HS-27A (cell line): ENCODE measurements around the gene CGB2.
"Not testable (repeated sequence)": the region's sequence is repeated elsewhere in the genome, so short reads cannot be mapped to it uniquely, and the experiment has no call there.

Source experiments
- DNase-seq: peaks from one replicate; pipeline ENCODE4 v3.0.0-alpha.2; 2012; ENCODE audit warnings: low read depth, missing footprints

Gene CGB2

DNA sequence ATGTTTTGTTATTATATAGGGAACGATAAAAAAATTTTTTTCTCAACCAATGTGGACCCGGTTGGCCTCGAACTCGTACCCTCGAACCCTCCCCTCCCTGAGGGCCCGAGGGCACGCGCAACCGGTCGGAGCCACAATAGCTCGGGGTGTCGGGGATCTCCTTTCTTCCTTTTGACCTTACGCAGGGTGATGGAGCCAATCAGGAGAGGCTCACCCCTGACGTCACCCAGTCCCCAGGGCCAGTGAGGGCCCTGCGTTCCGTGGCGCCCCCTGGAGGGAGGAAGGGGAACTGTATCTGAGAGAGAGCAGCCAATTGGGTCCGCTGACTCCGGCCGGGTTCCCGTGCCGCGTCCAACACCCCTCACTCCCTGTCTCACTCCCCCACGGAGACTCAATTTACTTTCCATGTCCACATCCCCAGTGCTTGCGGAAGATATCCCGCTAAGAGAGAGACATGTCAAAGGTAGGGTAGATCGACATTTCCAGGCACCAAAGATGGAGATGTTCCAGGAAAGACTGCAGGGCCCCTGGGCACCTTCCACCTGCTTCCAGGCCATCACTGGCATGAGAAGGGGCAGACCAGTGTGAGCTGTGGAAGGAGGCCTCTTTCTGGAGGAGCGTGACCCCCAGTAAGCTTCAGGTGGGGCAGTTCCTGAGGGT is at the start of gene CGB2:
Gene CGB2 (plus strand): TSS at position 249 of the 660 bp plus-strand sequence. CDS start 206 bp downstream, at position 455.
- not testable (repeated sequence) for DNase-seq

DNA sequence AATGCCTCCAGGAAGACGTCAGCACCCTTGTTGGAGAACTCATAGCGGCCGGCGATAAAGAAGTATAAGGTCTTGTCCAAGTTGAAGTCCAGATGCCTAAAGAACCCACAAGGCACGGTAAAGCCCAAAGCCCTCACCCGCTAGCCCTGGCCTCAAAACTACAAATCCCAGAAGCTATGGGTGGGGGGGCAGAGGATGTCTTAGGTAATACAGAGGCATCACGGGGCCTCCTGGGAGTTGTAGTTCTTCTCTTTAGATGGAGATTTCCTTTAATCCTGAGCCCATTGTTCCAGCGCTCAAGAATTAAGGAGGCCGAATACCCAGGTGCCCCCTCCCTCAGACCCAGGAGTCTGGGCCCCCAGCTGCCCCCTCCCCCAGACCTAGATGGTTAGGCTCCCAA is 49.4 kb upstream of the CGB2 start:
- no peak for DNase-seq

- no peak for DNase-seq
These were observed 46.0 kb upstream of the CGB2 start for GRCh38 chr19:48985711-48986110.

- no peak for DNase-seq
These were observed 45.5 kb upstream of the CGB2 start for GRCh38 chr19:48986211-48986610.

DNA sequence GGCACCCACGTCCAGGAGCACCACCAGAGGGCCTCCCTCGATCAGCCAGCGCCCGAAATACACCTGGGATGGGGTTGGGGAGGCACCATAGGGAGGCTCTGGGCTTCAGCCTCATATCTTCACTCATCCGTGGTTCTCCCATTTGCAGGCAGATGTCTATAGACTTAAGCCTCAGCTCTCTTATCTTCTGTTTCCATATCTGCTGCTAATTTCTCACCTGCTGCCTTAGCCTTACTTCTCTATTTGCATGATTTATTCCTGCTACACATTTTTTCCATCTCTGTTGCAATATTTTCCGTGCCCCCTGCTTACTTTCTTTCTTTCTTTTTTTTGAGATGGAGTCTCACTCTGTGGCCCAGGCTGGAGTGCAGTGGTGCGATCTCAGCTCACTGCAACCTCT is 44.4 kb upstream of the CGB2 start:
- no peak for DNase-seq

DNA sequence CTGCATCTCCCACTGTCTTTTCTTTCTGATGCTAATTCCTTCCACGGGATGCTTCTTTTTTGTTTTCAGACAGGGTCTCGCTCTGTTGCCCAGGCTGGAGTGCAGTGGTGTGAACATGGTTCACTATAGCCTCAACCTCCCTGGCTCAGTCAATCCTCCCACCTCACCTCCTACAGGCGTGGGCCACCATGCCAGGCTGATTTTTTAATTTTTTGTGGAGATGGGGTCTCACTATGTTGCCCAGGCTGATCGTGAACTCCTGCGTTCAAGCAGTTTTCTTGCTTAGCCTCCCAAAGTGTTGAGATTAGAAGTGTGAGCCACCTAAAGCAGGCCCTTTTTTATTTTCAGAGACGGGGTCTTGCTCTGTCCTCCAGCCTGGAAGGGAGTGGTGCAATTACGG is 43.4 kb upstream of the CGB2 start:
- DNase-seq = no peak

DNA sequence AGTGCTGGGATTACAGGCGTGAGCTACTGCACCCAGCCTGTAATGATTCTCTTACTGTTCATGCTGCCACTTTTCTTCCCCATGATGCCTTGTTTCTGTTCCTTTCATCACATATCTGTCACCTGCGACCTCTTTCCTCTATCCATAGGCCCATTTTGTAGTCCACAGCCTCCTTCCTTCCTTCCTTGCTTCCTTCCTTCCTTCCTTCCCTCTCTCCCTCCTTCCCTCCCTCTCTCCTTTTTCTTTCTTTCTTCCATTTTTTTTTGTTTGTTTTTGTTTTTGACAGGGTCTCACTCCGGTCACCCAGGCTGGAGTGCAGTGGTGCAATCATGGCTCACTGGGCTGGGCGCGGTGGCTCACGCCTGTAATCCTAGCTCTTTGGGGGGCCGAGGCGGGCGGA is 42.8 kb upstream of the CGB2 start:
- no peak for DNase-seq

DNA sequence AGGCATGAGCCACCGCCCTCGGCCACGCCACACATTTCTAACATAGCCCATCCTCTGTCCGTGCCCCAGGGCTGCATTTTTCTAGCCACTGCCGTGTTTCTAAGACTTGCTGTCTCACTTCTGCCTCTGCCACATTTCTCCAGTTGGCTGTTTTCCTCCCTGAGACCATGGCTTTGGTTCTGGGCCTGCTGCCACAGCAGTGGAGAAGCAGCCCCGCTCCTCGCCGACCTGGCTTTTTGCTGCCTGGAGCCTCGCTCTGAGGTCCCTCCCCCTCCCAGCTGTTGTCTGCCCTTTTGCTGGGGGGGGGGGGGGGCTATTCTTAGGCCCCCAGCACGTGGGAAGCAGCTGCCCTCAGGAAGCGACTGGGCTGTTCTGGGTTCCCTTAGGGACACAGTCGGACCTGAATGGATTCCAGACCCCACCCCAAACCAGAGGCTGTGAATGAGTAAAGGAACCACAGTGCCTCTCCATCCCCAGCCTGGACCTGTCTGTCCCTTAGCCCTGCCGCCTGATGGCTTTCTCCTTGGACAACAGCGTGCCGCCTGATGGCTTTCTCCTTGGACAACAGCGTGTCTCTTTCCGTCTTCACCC is 41.9 kb upstream of the CGB2 start:
- no peak for DNase-seq

DNA sequence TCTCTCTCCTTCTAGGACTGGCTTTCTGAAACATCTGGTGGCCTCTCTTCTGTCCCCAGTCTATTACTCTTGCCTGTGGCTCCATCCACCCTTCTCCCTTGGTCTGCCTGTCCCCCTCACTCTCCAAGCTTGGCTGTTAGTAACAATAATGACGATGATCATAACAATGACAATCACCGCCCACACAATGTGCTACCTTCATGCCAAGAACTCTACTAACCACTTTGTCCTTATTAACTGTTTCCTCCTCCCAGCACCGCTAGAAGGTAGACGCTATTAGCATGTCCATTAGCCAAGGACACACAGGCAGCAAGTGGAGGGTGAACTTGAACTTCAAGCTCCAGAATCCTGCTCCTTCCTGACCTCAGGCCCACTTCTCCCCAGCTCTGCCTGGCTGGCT is 41.3 kb upstream of the CGB2 start:
- no peak for DNase-seq

GRCh38 chr19:48991011-48991609 is 40.6 kb upstream of the CGB2 start:
- DNase-seq = no peak

GRCh38 chr19:48991873-48992580 is 39.7 kb upstream of the CGB2 start:
- DNase-seq = no peak

- DNase-seq = no peak
These were observed 39.0 kb upstream of the CGB2 start for GRCh38 chr19:48992581-48993174.

DNA sequence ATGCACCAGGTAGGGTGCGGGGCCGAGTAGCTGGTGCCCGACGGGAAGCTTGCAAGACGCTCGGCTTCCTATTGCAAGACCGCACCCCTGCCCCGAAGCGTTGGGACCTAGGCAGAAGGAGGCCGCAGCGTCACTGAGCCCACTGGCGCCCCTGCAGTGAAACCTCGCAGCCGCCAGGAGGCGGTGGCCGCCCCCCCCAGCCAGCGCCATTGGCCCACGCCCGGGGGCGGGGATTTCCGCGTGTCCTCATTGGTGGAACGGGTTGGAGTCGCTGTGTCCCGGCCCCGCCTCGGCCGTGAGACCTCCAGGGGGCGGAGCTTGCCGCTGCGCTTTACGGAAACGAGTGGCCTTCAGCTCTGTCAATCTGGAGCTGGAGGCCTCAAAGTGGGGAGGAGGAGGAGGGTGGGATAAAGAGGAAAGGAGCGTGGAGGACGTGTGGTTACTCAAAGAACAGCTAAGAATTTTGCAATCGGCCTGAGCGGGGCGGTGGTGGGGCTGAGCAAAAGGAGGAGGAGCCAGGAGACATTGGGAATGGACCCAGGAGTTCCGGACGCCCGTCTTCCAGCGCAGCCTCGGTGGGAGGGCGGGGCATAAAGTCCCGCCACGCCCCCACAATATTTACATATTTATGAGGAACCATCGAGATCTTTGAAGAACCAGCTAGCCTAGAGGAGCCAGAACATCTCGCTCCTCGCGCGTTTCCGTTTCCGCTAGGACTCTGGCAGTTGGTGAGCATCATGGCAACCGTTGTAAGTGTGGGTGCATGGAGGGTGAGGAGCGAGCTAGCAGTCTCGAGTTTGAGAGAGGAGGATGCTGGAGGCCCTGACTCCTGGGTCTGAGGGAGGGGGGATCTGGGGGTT is 38.3 kb upstream of the CGB2 start, which contains the start of the genes GYS1 and RUVBL2:
Gene GYS1 (minus strand): TSS at position 135 of the 860 bp plus-strand sequence. CDS start 197 bp downstream, outside the sequence.
Gene RUVBL2 (plus strand): TSS at position 713 of the 860 bp plus-strand sequence. CDS start 25 bp downstream, at position 738.
- DNase-seq = peak; percentile 99

- DNase-seq = no peak
These were observed 37.7 kb upstream of the CGB2 start for GRCh38 chr19:48994035-48994386.

DNA sequence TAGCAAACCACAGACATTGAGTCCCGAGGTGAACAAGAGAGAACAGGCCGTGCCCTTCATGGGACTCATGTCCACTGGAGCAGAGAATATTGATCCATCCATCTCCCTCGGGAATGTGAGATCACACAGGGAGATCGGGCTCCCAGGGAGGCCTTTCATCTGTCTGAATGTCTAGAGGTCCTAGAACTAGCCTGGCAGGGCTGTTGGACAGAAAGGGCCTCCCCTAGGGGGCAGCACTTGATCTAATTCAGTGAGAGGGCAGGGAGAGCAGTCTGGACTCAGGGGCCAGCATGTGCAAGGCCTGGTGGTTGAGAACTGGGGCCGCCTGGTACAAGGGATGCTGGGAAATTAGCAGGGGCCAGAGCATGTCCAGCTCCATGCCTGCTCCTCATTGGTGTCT is 33.7 kb upstream of the CGB2 start:
- DNase-seq = no peak

DNA sequence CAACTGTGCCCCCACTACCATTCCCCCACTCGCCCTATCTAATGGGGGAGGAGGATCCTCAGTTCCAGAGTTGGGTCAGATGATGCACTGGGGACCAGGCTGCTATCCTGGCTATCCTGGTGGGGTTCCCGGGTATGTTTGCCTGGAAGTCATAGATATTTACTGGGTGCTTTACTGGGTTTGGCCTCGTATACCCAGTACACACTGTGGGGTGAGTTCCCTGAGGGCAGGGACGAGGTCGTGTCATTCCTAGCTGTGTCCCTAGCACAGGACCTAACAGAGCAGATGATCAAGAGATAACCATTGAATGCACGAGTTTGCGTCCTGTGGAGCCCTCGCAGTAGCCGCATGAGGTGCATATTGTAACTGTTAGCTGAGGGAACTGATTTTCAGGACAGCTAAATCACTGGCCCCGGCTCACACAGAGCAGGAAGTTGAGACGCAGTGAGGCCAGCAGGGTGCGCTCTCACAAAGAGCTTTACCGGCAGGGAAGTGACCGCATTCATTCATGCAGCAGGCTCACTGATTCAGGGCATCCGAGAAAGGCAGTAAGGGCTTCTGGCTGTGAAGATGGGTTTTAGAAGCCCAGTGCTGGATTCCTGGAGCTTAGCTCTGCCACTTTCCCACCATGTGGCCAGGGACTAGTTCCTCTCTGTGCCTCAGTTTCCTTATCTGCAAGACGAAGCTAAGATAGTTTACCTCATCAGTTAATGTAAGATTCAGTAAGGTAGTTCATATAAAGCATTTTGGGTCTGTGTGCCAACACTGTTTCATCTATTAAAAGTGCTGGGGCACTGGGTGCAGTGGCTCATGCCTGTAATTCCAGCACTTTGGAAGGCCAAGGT is 32.0 kb upstream of the CGB2 start:
- no peak for DNase-seq

GRCh38 chr19:49004133-49004532 is 27.6 kb upstream of the CGB2 start:
- DNase-seq = no peak

GRCh38 chr19:49004964-49005614 is 26.6 kb upstream of the CGB2 start:
- no peak for DNase-seq

- no peak for DNase-seq
These were observed 24.8 kb upstream of the CGB2 start for GRCh38 chr19:49006905-49007304.

DNA sequence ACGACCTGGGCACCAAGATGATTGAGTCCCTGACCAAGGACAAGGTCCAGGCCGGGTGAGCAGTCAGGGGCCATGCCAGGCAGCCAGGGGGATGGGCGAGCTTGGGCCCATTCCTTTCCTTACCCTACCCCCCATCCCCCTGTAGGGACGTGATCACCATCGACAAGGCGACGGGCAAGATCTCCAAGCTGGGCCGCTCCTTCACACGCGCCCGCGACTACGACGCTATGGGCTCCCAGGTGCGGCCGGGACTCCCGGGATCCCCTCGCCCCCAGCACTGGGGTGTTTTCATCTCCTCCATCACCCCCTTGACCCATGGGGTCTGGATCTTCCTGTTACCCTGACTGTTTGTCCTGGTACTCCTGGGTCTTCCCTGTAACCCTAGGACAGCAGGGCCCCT is 21.9 kb upstream of the CGB2 start:
- DNase-seq = no peak
